HEK293 (cell line): ENCODE results near the gene TMEM203.

Experiments
- CTCF ChIA-PET: fragments of 350-600 bp; formaldehyde crosslinking; extraction: SDS; loops from one replicate; lab custom pipeline; 2021; ENCODE audit warnings: antibody characterized with exemption; lab: Yijun Ruan, JAX
- POLR2A ChIA-PET: fragments of 300-600 bp; formaldehyde crosslinking; extraction: SDS; loops from one replicate; lab custom pipeline; 2020; ENCODE audit warnings: antibody characterized with exemption, inconsistent platforms; lab: Yijun Ruan, JAX
- H3K27ac ChIP-seq: fragments of 200-500 bp; sonication (Bioruptor generic); 2 replicates; pipeline ENCODE4 v1.5.1; 2014; ENCODE audit warnings: low read depth, low read length, control low read depth, inconsistent platforms; ENCODE audit errors: extremely low read depth
- H3K36me3 ChIP-seq, 2 experiments: fragments of 200-500 bp in 1 of 2; sonication (Bioruptor generic) in 1 of 2; 1 replicate in 1 of 2; 2 replicates in 1 of 2; pipeline ENCODE4 v1.5.1; 2014 to 2017; ENCODE audit warnings: inconsistent platforms in 2 of 2, low read length in 2 of 2; ENCODE audit not compliant: control insufficient read depth in 2 of 2, insufficient read depth in 1 of 2
- H3K4me1 ChIP-seq: fragments of 200-500 bp; sonication (Bioruptor generic); 2 replicates; pipeline ENCODE4 v1.5.1; 2014; ENCODE audit warnings: mild to moderate bottlenecking, low read length, inconsistent platforms; ENCODE audit not compliant: control insufficient read depth, insufficient read depth
- H3K4me3 ChIP-seq: 2 replicates; pipeline ENCODE4 v1.5.1; 2011; ENCODE audit warnings: low read depth, mild to moderate bottlenecking, control low read depth, low read length, moderate library complexity
- H3K9me3 ChIP-seq: fragments of 200-500 bp; sonication (Bioruptor generic); 2 replicates; pipeline ENCODE4 v1.5.1; 2014; ENCODE audit warnings: low read depth, low read length, inconsistent platforms; ENCODE audit not compliant: control insufficient read depth, insufficient read depth
- GLIS2 ChIP-seq: fragments of 450-650 bp; formaldehyde crosslinking; IDR thresholded peaks from 2 replicates; pipeline ENCODE4 v1.5.1; 2016; ENCODE audit warnings: missing biosample characterization, missing genetic modification characterization
- HIC1 ChIP-seq: fragments of 450-650 bp; formaldehyde crosslinking; IDR thresholded peaks from 2 replicates; pipeline ENCODE4 v1.5.1; 2016; ENCODE audit warnings: missing biosample characterization, missing genetic modification characterization
- OSR2 ChIP-seq: fragments of 450-650 bp; formaldehyde crosslinking; IDR thresholded peaks from 2 replicates; pipeline ENCODE4 v1.5.1; 2016; ENCODE audit warnings: missing biosample characterization, missing genetic modification characterization
- PRDM4 ChIP-seq: fragments of 450-650 bp; formaldehyde crosslinking; IDR thresholded peaks from 2 replicates; pipeline ENCODE4 v1.5.1; 2017; ENCODE audit warnings: missing biosample characterization, missing genetic modification characterization
- ZNF280D ChIP-seq: fragments of 450-650 bp; formaldehyde crosslinking; IDR thresholded peaks from 2 replicates; pipeline ENCODE4 v1.5.1; 2016; ENCODE audit warnings: missing biosample characterization, missing genetic modification characterization
- ZNF335 ChIP-seq: fragments of 450-650 bp; formaldehyde crosslinking; conservative IDR thresholded peaks from 2 replicates; pipeline ENCODE4 v1.5.1; 2016; ENCODE audit warnings: missing biosample characterization, missing genetic modification characterization
- ZNF792 ChIP-seq: fragments of 450-650 bp; formaldehyde crosslinking; IDR thresholded peaks from 2 replicates; pipeline ENCODE4 v1.5.1; 2016; ENCODE audit warnings: missing biosample characterization, missing genetic modification characterization

TMEM203 gene

GRCh38 chr9:137225699-137226331, 20.4 kb upstream of the TMEM203 start:
- H3K27ac ChIP-seq, result no peak overlapping the region
- CTCF ChIA-PET, result interaction anchor here (0.7 to 6.7 kb wide), 13 partner anchors 9 to 438 kb away, joined by 3 to 69 read pairs (median 9); partner anchors contain the start of genes ABCA2, MAN1B1, NPDC1 and SAPCD2

More at GRCh38 chr9:137225699-137226331, 20.4 kb upstream of the TMEM203 start:
- POLR2A ChIA-PET, result interaction anchor here (2.1 to 17.2 kb wide), 4 partner anchors 15 to 96 kb away, joined by 11 to 304 read pairs (median 122); partner anchors contain the start of genes ANAPC2, NDOR1, SSNA1 and TMEM203
- peak; percentile 13; the same call in 1 of the 2 replicates for TF ChIP-seq OSR2
- TF ChIP-seq ZNF280D, result no peak
- no peak for TF ChIP-seq ZNF792
- peak; percentile 63 for TF ChIP-seq HIC1 (tag by site-specific recombination)
- TF ChIP-seq ZNF335 (tag by site-specific recombination), result peak; percentile 71
- TF ChIP-seq PRDM4 (tag by site-specific recombination), result no peak
- TF ChIP-seq GLIS2 (tag by site-specific recombination), result peak; percentile 19; the same call in 1 of the 2 replicates
- H3K36me3 ChIP-seq, result no peaks in the 10 kb centered on the region
- H3K9me3 ChIP-seq, result no peaks in the 10 kb centered on the region
- H3K4me1 ChIP-seq, result peaks cover 4% of the 10 kb centered on the region
- H3K4me3 ChIP-seq, result no peak overlapping the region
